HTERT RPE-1 (cell line): ENCODE measurements around the gene GALC.

ENCODE experiments used
- in situ Hi-C: fragments of 300-500 bp; cut with MboI; formaldehyde crosslinking; loops from 4 replicates; pipeline ENCODE4 v1.14.3; 2020; ENCODE audit warnings: low sequenced_read_pairs

Gene GALC

GRCh38 chr14:87960013-87960787 lies 32.8 kb downstream of the GALC start:
- in situ Hi-C loops: no loop called here

GRCh38 chr14:87955501-87955900 lies 37.5 kb downstream of the GALC start:
- in situ Hi-C loops: no loop called here

GRCh38 chr14:87952307-87953094 lies 40.5 kb downstream of the GALC start:
- in situ Hi-C loops: no loop called here

- in situ Hi-C loops: no loop called here
These were observed 47.9 kb downstream of the GALC start for GRCh38 chr14:87944987-87945604.

GRCh38 chr14:87940894-87941293 lies 52.1 kb downstream of the GALC start:
- in situ Hi-C loops: no loop called here

GRCh38 chr14:87940382-87940781 lies 52.6 kb downstream of the GALC start:
- in situ Hi-C loops: no loop called here

GRCh38 chr14:87935886-87936285 lies 57.1 kb downstream of the GALC start:
- in situ Hi-C loops: no loop called here

- in situ Hi-C loops: no loop called here
These were observed 57.7 kb downstream of the GALC start for GRCh38 chr14:87935081-87935828.

GRCh38 chr14:87934185-87934584 lies 58.8 kb downstream of the GALC start:
- in situ Hi-C loops: no loop called here

GRCh38 chr14:87916886-87917275 lies 76.1 kb downstream of the GALC start:
- in situ Hi-C loops: no loop called here

GRCh38 chr14:87916103-87916885 lies 76.7 kb downstream of the GALC start:
- in situ Hi-C loops: no loop called here

- in situ Hi-C loops: no loop called here
These were observed 84.4 kb downstream of the GALC start for GRCh38 chr14:87908550-87908949.

- in situ Hi-C loops: no loop called here
These were observed 91.3 kb downstream of the GALC start for GRCh38 chr14:87901652-87902051.

- in situ Hi-C loops: no loop called here
These were observed 91.7 kb downstream of the GALC start for GRCh38 chr14:87901236-87901635.

GRCh38 chr14:87899228-87899627 lies 93.8 kb downstream of the GALC start:
- in situ Hi-C loops: no loop called here

- in situ Hi-C loops: no loop called here
These were observed 94.7 kb downstream of the GALC start for GRCh38 chr14:87898301-87898700.

- in situ Hi-C loops: no loop called here
These were observed 96.3 kb downstream of the GALC start for GRCh38 chr14:87896393-87897380.

GRCh38 chr14:87894920-87895319 lies 98.1 kb downstream of the GALC start:
- in situ Hi-C loops: no loop called here

GRCh38 chr14:87892763-87893162 lies 100.2 kb downstream of the GALC start:
- in situ Hi-C loops: no loop called here
